Activated CD4-positive, alpha-beta T cell treated with anti-CD3 and anti-CD28 coated beads for 36 hours (primary cell): Measurements from ENCODE around the gene ZNF850. TPM values are rescaled to one million over a fixed set of nuclear protein-coding genes. Genes with fewer than 3 reads are reported as not detected.

Experiments used
- ATAC-seq: fragments of 200-7000 bp; cut with Tn5 transposase; one replicate; pipeline ENCODE4 v1.10.0; 2021; ENCODE audit warnings: mild to moderate bottlenecking, moderate library complexity
- CTCF ChIA-PET: fragments of 350-600 bp; sonication (Branson Sonifier 250); formaldehyde crosslinking; loops from one replicate; lab custom pipeline; 2021; ENCODE audit warnings: antibody characterized with exemption; lab: Charles Lee
- POLR2A ChIA-PET: fragments of 350-600 bp; sonication (Branson Sonifier 250); formaldehyde crosslinking; loops from one replicate; lab custom pipeline; 2021; ENCODE audit warnings: antibody characterized with exemption, inconsistent platforms; lab: Charles Lee
- DNase-seq: peaks from one replicate; pipeline ENCODE4 v3.0.0-alpha.2; 2020
- H3K27ac Mint-ChIP-seq: one replicate; pipeline ENCODE4 v1.8.0; 2021; ENCODE audit warnings: mixed read lengths
- H3K27me3 Mint-ChIP-seq: one replicate; pipeline ENCODE4 v1.8.0; 2021; ENCODE audit warnings: mixed read lengths
- H3K36me3 Mint-ChIP-seq: one replicate; pipeline ENCODE4 v1.8.0; 2021; ENCODE audit warnings: low read depth, mixed read lengths
- H3K4me1 Mint-ChIP-seq: one replicate; pipeline ENCODE4 v1.8.0; 2021; ENCODE audit warnings: mixed read lengths
- H3K4me3 Mint-ChIP-seq: one replicate; pipeline ENCODE4 v1.8.0; 2021; ENCODE audit warnings: mild to moderate bottlenecking, moderate library complexity, mixed read lengths
- H3K9me3 Mint-ChIP-seq: one replicate; pipeline ENCODE4 v1.8.0; 2021; ENCODE audit warnings: low read depth, mixed read lengths
- intact Hi-C, 2 experiments: fragments of 100-400 bp; cut with DNase I in 1 of 2; cut with micrococcal nuclease in 1 of 2; formaldehyde crosslinking; loops; one replicate each; pipeline versions ENCODE4 v1.14.2 to v1.15.1; 2022 to 2024; cut with DNase I, micrococcal nuclease
- total RNA-seq, 2 experiments: library from RNA; stranded (reverse); gene quantifications; one replicate each; pipeline ENCODE4 v1.2.3, GENCODE V29; 2021

Gene ZNF850
- total RNA-seq, 2 experiments from 2014 or later = 7.0 to 10.7 TPM

DNA sequence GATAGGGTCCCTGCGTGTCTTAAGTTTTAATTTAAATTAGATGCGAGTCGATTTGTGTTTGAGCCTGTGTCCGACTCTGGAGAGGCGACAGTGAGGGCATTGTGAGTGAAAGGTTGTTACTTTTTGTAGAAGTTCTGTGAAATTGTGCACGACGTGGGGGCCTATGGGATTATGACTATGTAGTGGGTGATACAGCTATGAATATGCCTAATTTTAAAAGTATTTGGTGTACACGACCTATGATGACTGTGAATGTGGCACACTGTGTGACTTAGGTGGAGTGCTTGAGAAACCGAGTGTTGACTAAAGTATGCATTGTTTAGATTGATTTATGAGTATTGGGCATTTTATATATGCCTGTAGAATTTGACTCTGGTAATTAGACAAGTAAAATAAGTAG lies 84.5 kb downstream of the ZNF850 start:
- Mint-ChIP-seq H3K4me3 (peak overlapping the region; percentile 99), H3K27me3 (no peaks in the 10 kb centered on the region), H3K4me1 (peaks cover 27% of the 10 kb centered on the region), H3K27ac (peak overlapping the region; percentile 96), H3K9me3 (peaks cover 23% of the 10 kb centered on the region), H3K36me3 (peaks cover 70% of the 10 kb centered on the region)
- peak; percentile 21 for DNase-seq
- peak; percentile 2 for ATAC-seq
- intact Hi-C loops = loop anchor here in 1 of 2 experiments (5.0 kb wide), 3 partner anchors 271 to 1089 kb away; partner anchors contain the start of genes ZFP82, ZNF573 and ZNF585A
- ChIA-PET POLR2A (interaction anchor here (0.6 kb wide), 1 partner anchor 683 kb away, joined by 4 read pairs; the partner anchor contains the start of gene ZNF527), CTCF (interaction anchor here (0.7 kb wide), 1 partner anchor 36 kb away, joined by 3 read pairs; no protein-coding TSS in a partner anchor)

DNA sequence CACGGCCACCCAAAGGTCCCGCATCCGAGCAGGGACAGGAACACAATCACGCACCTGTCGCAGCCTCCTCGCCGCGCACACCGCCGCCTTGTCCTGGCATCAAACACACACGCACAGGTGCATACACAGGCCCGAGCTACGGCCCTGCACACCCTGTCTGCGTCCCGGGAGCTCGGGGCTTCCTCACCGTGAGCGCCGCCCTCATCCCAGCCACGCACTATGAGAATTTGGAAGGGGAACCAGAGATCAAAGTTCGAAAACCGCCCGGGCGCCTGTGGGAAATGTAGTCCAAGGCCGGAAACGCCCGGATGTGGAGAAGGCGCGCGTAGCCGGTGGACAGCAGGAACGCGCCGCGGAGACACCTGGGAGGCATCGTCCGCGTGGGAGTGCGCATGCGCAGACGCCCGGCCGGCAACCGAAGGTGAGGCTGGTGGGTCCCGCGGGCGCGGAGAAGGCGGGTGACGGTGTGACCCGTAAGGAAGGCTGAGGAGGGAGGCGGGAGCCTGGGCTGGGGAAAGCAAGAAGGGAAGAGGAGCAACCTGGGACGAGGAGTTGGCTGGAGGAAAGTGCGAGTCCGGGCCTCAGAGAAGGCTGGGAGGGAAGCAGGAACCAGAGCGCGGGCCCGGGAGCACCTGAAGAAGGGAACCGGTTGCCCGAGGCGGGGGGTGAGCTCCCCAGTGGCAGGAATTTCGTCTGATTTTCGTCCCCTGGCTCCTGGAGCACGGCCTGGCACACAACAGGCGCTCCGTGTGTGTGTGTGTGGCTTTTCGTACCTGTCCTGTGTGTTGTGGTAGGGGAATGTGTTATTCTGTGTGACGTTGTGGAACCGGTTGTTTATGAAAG lies 85.2 kb downstream of the ZNF850 start, which contains the start of gene ZNF567:
Gene ZNF567 (plus strand): TSS at position 399 of the 843 bp plus-strand sequence. CDS start 7,256 bp downstream, outside the sequence.
- Mint-ChIP-seq H3K27ac (peak within 1 kb of the TSS; percentile 96), H3K36me3 (peaks cover 68% of the 10 kb centered on the region), H3K4me1 (peaks cover 27% of the 10 kb centered on the region), H3K4me3 (peak within 1 kb of the TSS; percentile 99), H3K27me3 (no peaks in the 10 kb centered on the region), H3K9me3 (peaks cover 25% of the 10 kb centered on the region)
- DNase-seq = peak; percentile 99
- peak; percentile 93 for ATAC-seq
- ChIA-PET CTCF (interaction anchor here (0.5 to 0.7 kb wide), 2 partner anchors 36 to 176 kb away, joined by 3 read pairs; no protein-coding TSS in a partner anchor), POLR2A (interaction anchor here (0.6 to 1.1 kb wide), 3 partner anchors 13 to 717 kb away, joined by 3 to 4 read pairs (median 3); partner anchors contain the start of gene ZNF527)
- intact Hi-C loops = loop anchor here (1.0 to 5.0 kb wide), 22 partner anchors 21 to 1090 kb away; partner anchors contain the start of genes ZNF260 (in 2 of the 2), ZNF345 (in 2 of the 2), ZNF461 (in 2 of the 2) and ZNF850 (in 2 of the 2)

DNA sequence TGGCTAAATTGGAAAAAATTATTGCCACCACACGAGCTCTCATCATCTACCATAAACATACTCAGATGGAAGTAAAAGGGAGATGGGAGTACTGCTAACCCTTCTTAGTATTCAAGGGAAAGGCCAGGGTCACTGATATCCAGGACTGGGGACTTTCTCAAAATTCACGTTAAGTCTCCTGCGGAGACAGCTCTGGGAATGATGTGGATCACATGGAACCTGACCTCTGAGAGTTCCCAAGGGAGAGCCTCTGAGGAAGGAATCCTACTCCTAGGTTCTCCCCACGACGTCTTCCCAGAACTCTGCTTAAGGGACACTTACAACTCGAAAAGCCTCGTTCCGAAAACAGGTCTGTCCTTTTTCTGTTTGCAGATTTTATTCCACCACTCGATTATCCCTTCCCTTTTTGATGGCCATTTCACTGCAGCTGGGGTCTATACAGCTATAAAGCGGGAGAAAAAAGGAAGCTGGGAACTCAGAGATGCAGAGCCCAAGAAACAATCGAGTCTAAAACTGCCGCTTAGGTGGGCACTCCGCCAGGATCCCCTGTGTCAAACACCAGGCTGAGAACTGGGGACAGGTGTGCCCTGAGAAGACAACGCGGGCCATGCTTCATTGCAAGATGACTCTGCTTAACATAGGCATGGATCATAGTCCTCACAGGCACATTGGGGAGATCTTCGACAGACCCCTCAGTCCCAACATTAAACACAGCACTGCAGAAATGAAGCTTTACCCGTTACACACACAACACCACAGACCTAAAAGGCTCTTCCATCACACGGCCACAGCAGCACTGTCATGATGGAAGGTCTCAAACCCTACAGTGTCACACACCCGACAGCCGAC lies 86.0 kb downstream of the ZNF850 start:
- CTCF ChIA-PET = interaction anchor here (0.5 to 0.6 kb wide), 2 partner anchors 175 to 1896 kb away, joined by 3 read pairs; no protein-coding TSS in a partner anchor
- Mint-ChIP-seq H3K4me3 (peak overlapping the region; percentile 99), H3K27ac (peak overlapping the region; percentile 96), H3K4me1 (peaks cover 27% of the 10 kb centered on the region), H3K36me3 (peaks cover 66% of the 10 kb centered on the region), H3K9me3 (peaks cover 26% of the 10 kb centered on the region), H3K27me3 (no peaks in the 10 kb centered on the region)
- no peak for DNase-seq
- ATAC-seq = no peak
- intact Hi-C loops = loop anchor here (1.0 to 5.0 kb wide), 22 partner anchors 20 to 1091 kb away; partner anchors contain the start of genes ZNF260 (in 2 of the 2), ZNF345 (in 2 of the 2), ZNF461 (in 2 of the 2) and ZNF850 (in 2 of the 2)
- POLR2A ChIA-PET = interaction anchor here (1.1 kb wide), 1 partner anchor 12 kb away, joined by 3 read pairs; no protein-coding TSS in a partner anchor

DNA sequence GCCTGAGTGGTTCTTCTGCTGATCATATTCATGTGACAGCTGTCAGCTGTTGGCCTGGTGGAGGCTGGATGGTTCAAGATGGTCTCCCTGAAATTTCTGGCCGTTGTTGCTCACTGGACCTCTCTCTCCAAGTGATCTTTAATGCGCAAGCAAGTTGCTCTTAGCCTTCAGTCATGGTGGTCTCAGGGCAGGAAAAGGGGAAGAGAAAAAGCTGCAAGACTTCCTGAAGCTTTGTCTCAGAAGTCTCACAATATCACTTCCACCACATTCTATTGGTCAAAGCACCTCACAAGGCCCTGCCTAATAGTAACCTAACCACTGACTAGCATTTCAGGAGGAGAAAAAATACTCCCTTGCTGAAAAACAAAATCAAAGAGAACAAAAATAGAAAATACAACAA lies 86.8 kb downstream of the ZNF850 start:
- H3K9me3 Mint-ChIP-seq = peaks cover 25% of the 10 kb centered on the region
- ATAC-seq (no peak), DNase-seq (no peak)
- no peak overlapping the region for H3K27ac Mint-ChIP-seq
- POLR2A ChIA-PET = no interaction called here
- H3K36me3 Mint-ChIP-seq = peaks cover 66% of the 10 kb centered on the region
- intact Hi-C loops = loop anchor here (2.0 to 5.0 kb wide), 9 partner anchors 19 to 1091 kb away; partner anchors contain the start of genes ZFP82 (in 1 of the 2), ZNF461 (in 1 of the 2), ZNF527 (in 1 of the 2) and ZNF570 (in 1 of the 2)
- peaks cover 27% of the 10 kb centered on the region for H3K4me1 Mint-ChIP-seq
- peak overlapping the region; percentile 99 for H3K4me3 Mint-ChIP-seq
- CTCF ChIA-PET = no interaction called here
- no peaks in the 10 kb centered on the region for H3K27me3 Mint-ChIP-seq

DNA sequence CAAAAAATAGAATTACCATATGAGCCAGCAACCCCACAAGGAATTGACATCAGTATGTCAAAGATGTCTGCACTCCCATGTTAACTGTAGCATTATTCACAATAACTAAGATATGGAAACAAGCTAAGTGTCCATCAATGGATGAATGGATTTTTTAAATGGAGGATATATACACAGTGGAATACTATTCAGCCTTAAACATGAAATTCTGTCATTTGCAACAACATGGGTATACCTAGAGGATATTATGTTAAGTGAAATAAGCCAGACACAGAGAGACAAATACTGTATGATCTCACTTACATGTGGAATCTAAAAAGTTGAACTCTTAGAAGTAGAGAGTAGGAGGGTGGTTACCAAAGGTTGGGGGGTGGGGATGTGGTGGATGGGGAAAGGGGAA lies 93.2 kb downstream of the ZNF850 start:
- CTCF ChIA-PET = no interaction called here
- ATAC-seq (no peak), DNase-seq (no peak)
- intact Hi-C loops = no loop called here
- peaks cover 35% of the 10 kb centered on the region for H3K9me3 Mint-ChIP-seq
- H3K4me3 Mint-ChIP-seq = no peak overlapping the region
- no peaks in the 10 kb centered on the region for H3K27me3 Mint-ChIP-seq
- no peaks in the 10 kb centered on the region for H3K4me1 Mint-ChIP-seq
- H3K36me3 Mint-ChIP-seq = peaks cover 55% of the 10 kb centered on the region
- H3K27ac Mint-ChIP-seq = no peak overlapping the region
- POLR2A ChIA-PET = no interaction called here

DNA sequence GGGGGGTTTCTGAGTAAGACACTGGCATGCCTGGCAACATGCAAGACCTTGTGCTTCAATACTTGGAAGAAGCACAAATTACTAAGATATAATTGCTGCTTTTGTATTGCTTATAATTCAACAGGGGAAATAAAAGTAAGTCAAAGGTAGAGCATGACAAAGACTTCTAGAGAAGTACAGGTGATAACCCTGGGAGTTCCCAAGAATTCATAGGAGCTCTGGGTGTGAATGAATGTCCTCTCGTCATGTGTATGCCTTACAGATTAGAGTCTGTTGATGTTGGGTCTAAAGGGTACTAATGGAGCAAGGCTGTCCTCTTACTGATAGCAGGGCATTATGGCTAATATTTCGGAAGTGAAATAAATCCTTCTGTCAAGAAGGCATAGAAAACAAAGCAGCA lies 98.4 kb downstream of the ZNF850 start:
- POLR2A ChIA-PET = interaction anchor here (0.7 kb wide), 1 partner anchor 13 kb away, joined by 3 read pairs; no protein-coding TSS in a partner anchor

DNA sequence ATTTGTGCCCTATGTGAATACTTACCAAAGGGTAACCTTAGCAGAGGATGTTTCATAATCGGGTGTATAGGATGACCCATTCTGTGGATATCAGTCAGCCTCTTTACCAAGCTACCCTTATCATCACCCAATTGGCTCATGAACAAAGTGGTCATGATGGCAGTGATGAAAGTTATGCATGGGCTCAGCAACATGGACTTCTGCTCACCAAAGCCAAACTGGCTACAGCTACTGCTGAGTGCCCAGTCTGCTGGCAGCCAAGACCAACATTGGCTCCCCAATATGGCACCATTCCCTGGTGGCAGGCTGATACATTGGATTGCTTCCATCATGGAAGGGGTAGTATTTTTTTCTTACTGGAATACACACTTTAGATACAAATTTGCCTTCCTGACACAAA lies 100.2 kb downstream of the ZNF850 start:
- CTCF ChIA-PET = interaction anchor here (0.6 kb wide), 1 partner anchor 73 kb away, joined by 4 read pairs; no protein-coding TSS in a partner anchor
- intact Hi-C loops = no loop called here
- POLR2A ChIA-PET = no interaction called here

More for the DNA sequence above, 98.4 kb downstream of the ZNF850 start:
- DNase-seq = no peak
- CTCF ChIA-PET = no interaction called here
- peaks cover 41% of the 10 kb centered on the region for H3K9me3 Mint-ChIP-seq
- H3K27ac Mint-ChIP-seq = no peak overlapping the region
- H3K4me3 Mint-ChIP-seq = no peak overlapping the region
- peaks cover 59% of the 10 kb centered on the region for H3K36me3 Mint-ChIP-seq
- no peak for ATAC-seq
- H3K27me3 Mint-ChIP-seq = no peaks in the 10 kb centered on the region
- peaks cover 2% of the 10 kb centered on the region for H3K4me1 Mint-ChIP-seq
- intact Hi-C loops = no loop called here

DNA sequence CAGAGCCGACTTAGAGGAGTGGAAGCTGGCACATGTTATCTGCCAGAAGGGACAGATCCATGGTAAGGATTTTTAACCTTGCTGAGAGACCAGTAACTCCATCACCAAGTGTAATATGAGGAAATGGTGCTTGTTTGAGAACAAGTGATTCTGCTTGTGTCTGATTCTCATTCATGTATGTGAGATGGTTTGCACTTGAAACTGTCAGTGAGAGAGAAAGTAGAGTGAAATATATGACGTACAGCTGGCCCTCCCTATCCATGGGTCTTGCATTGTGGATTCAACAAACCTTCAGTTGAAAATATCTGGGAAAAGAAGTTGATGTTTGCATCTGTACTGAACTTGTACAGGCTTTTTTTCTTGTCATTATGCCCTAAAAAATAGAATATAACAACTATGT lies 104.0 kb downstream of the ZNF850 start:
- ChIA-PET POLR2A (no interaction called here), CTCF (no interaction called here)
- no peak for DNase-seq
- H3K27ac Mint-ChIP-seq = no peak overlapping the region
- H3K4me3 Mint-ChIP-seq = peak overlapping the region; percentile 34
- H3K4me1 Mint-ChIP-seq = peaks cover 26% of the 10 kb centered on the region
- H3K9me3 Mint-ChIP-seq = peaks cover 45% of the 10 kb centered on the region
- intact Hi-C loops = loop anchor here in 1 of 2 experiments (5.0 to 10.0 kb wide), 2 partner anchors 549 to 646 kb away; partner anchors contain the start of gene ZNF383
- no peak for ATAC-seq
- no peaks in the 10 kb centered on the region for H3K27me3 Mint-ChIP-seq
- H3K36me3 Mint-ChIP-seq = peaks cover 72% of the 10 kb centered on the region

More for the DNA sequence above, 100.2 kb downstream of the ZNF850 start:
- peaks cover 52% of the 10 kb centered on the region for H3K36me3 Mint-ChIP-seq
- no peak for DNase-seq
- no peak overlapping the region for H3K4me3 Mint-ChIP-seq
- peaks cover 39% of the 10 kb centered on the region for H3K9me3 Mint-ChIP-seq
- H3K27me3 Mint-ChIP-seq = no peaks in the 10 kb centered on the region
- no peak for ATAC-seq
- no peak overlapping the region for H3K27ac Mint-ChIP-seq
- peaks cover 14% of the 10 kb centered on the region for H3K4me1 Mint-ChIP-seq

DNA sequence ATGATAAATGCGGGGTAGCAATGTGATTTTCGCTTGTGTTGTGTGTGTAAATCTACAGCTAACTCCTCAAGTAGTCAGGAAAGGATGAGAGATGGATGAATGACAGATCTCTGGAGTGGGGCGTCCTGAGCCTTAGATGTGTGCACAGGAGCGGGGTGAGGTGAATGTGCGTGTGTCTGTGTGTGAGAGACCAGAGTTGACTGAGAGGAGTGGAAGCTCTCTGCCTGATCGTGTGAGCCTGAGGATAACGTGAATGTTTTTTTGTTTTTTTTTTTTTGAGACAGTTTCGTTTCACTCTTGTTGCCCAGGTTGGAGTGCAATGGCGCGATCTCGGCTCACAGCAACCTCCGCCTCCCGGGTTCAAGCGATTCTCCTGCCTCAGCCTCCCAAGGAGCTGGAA lies 106.8 kb downstream of the ZNF850 start:
- peaks cover 68% of the 10 kb centered on the region for H3K36me3 Mint-ChIP-seq
- peaks cover 35% of the 10 kb centered on the region for H3K9me3 Mint-ChIP-seq
- peak overlapping the region; percentile 99 for H3K27ac Mint-ChIP-seq
- ChIA-PET POLR2A (interaction anchor here (1.0 to 1.1 kb wide), 2 partner anchors 61 to 177 kb away, joined by 3 to 7 read pairs; partner anchors contain the start of genes ZNF382 and ZNF566), CTCF (interaction anchor here (1.0 kb wide), 1 partner anchor 9 kb away, joined by 3 read pairs; no protein-coding TSS in a partner anchor)
- DNase-seq (no peak), ATAC-seq (no peak)
- H3K4me1 Mint-ChIP-seq = peaks cover 26% of the 10 kb centered on the region
- H3K4me3 Mint-ChIP-seq = peak overlapping the region; percentile 98
- intact Hi-C loops = loop anchor here (1.0 to 10.0 kb wide), 20 partner anchors 21 to 801 kb away; partner anchors contain the start of genes ZNF260 (in 2 of the 2), ZNF382 (in 2 of the 2), ZNF567 (in 2 of the 2) and ZFP14 (in 1 of the 2)
- H3K27me3 Mint-ChIP-seq = no peaks in the 10 kb centered on the region
